Urinary bladder (tissue), 4 donors: ENCODE results near the gene CAPN12. TPM values are rescaled to one million over a fixed set of nuclear protein-coding genes. Genes with fewer than 3 reads are reported as not detected.
"Not testable (repeated sequence)": the region's sequence is repeated elsewhere in the genome, so short reads cannot be mapped to it uniquely, and the experiment has no call there.

Experiments used
- DNase-seq: peaks from one replicate; pipeline ENCODE4 v3.0.0-alpha.2; 2015; ENCODE audit errors: extremely low spot score
- H3K27ac ChIP-seq: one replicate; pipeline ENCODE4 v1.5.1; 2013; ENCODE audit warnings: low read depth, mild to moderate bottlenecking, moderate library complexity
- H3K36me3 ChIP-seq: one replicate; pipeline ENCODE4 v1.6.1; 2013; ENCODE audit warnings: mild to moderate bottlenecking, moderate library complexity; ENCODE audit not compliant: insufficient read depth
- H3K4me1 ChIP-seq: one replicate; pipeline ENCODE4 v1.6.1; 2013; ENCODE audit warnings: mild to moderate bottlenecking, moderate library complexity; ENCODE audit not compliant: insufficient read depth
- H3K4me3 ChIP-seq: one replicate; pipeline ENCODE4 v1.5.1; 2013; ENCODE audit warnings: low read depth, low read length
- WGBS: extraction: QIAGEN DNeasy Blood & Tissue Kit; methylation state at CpG from one replicate; pipeline ENCODE4 v1.1.7; 2013; 5-methylcytosine and 5-hydroxymethylcytosine counted together
- polyA plus RNA-seq: library from polyadenylated mRNA; stranded (reverse); fragments of 200-250 nt; gene quantifications from one replicate; pipeline ENCODE4 v1.2.3, GENCODE V29; 2013
- total RNA-seq: library from RNA; depleted of rRNA; stranded (reverse); fragments of >200 nt; gene quantifications from one replicate; pipeline ENCODE4 v1.2.3, GENCODE V29; 2014
- donor health status: healthy with polysubstance abuse.
- donor health status: healthy.

The CAPN12 gene
- total and polyA plus RNA-seq, 2 donors, result 1.4 to 3.2 TPM

GRCh38 chr19:38782212-38782611 lies 37.9 kb upstream of the CAPN12 start:
- H3K27ac ChIP-seq, H3K36me3 ChIP-seq, H3K4me3 ChIP-seq, DNase-seq, H3K4me1 ChIP-seq: not testable (repeated sequence)
- 86% methylated on average over 13 of the region's 13 CpGs for WGBS

- Histone ChIP-seq H3K36me3 (no peaks in the 10 kb centered on the region), H3K4me1 (no peaks in the 10 kb centered on the region), H3K4me3 (no peak overlapping the region), H3K27ac (no peak overlapping the region)
- no peak for DNase-seq
- 70% methylated on average over 7 of the region's 7 CpGs for WGBS
Observed at GRCh38 chr19:38781058-38781457, 36.8 kb upstream of the CAPN12 start.

- 86% methylated on average over 7 of the region's 7 CpGs for WGBS
- Histone ChIP-seq H3K4me1 (no peaks in the 10 kb centered on the region), H3K36me3 (no peaks in the 10 kb centered on the region), H3K4me3 (no peak overlapping the region), H3K27ac (no peak overlapping the region)
- no peak for DNase-seq
Observed at GRCh38 chr19:38780443-38780842, 36.2 kb upstream of the CAPN12 start.

GRCh38 chr19:38778733-38779132 lies 34.5 kb upstream of the CAPN12 start:
- DNase-seq, result no peak
- 55% methylated on average over 7 of the region's 7 CpGs for WGBS

GRCh38 chr19:38774181-38774950 lies 30.1 kb upstream of the CAPN12 start:
- Histone ChIP-seq H3K27ac (no peak overlapping the region), H3K4me3 (no peak overlapping the region), H3K4me1 (no peaks in the 10 kb centered on the region), H3K36me3 (no peaks in the 10 kb centered on the region)
- no peak for DNase-seq
- 81% methylated on average over 13 of the region's 13 CpGs for WGBS

More at GRCh38 chr19:38778733-38779132, 34.5 kb upstream of the CAPN12 start:
- H3K4me1 ChIP-seq, result no peaks in the 10 kb centered on the region
- no peak overlapping the region for H3K4me3 ChIP-seq
- no peak overlapping the region for H3K27ac ChIP-seq
- H3K36me3 ChIP-seq, result no peaks in the 10 kb centered on the region

- H3K4me3 ChIP-seq, result no peak within 1 kb of the TSS
- no peaks in the 10 kb centered on the region for H3K36me3 ChIP-seq
- no peaks in the 10 kb centered on the region for H3K4me1 ChIP-seq
- 70% methylated on average over 10 of the region's 14 CpGs for WGBS
- no peak within 1 kb of the TSS for H3K27ac ChIP-seq
- DNase-seq, result no peak
Observed at GRCh38 chr19:38773469-38774177, 29.3 kb upstream of the CAPN12 start, which contains the start of gene LGALS7. Gene LGALS7 (minus strand): TSS chr19:38773517. CDS start chr19:38773492, 25 bp downstream.

GRCh38 chr19:38771569-38771968 lies 27.3 kb upstream of the CAPN12 start:
- not testable (repeated sequence) for H3K27ac ChIP-seq, H3K4me3 ChIP-seq, H3K4me1 ChIP-seq, H3K36me3 ChIP-seq, DNase-seq
- WGBS, result 40% methylated on average over 5 of the region's 30 CpGs

GRCh38 chr19:38770949-38771275 lies 26.6 kb upstream of the CAPN12 start:
- not testable (repeated sequence) for DNase-seq, H3K4me1 ChIP-seq, H3K36me3 ChIP-seq, H3K4me3 ChIP-seq, H3K27ac ChIP-seq
- WGBS, result 12% methylated on average over 1 of the region's 22 CpGs

GRCh38 chr19:38770228-38770948 lies 26.1 kb upstream of the CAPN12 start:
- not testable (repeated sequence) for H3K4me3 ChIP-seq, H3K36me3 ChIP-seq, DNase-seq, H3K27ac ChIP-seq, H3K4me1 ChIP-seq
- WGBS, result 3% methylated on average over 26 of the region's 58 CpGs

GRCh38 chr19:38769635-38770211 lies 25.4 kb upstream of the CAPN12 start:
- Histone ChIP-seq H3K4me1 (no peaks in the 10 kb centered on the region), H3K27ac (no peak overlapping the region), H3K4me3 (no peak overlapping the region), H3K36me3 (no peaks in the 10 kb centered on the region)
- DNase-seq, result no peak
- 11% methylated on average over 42 of the region's 42 CpGs for WGBS

GRCh38 chr19:38766276-38767047 lies 22.2 kb upstream of the CAPN12 start:
- no peak for DNase-seq
- H3K36me3 ChIP-seq, result no peaks in the 10 kb centered on the region
- H3K4me1 ChIP-seq, result no peaks in the 10 kb centered on the region
- no peak overlapping the region for H3K4me3 ChIP-seq
- no peak overlapping the region for H3K27ac ChIP-seq
- WGBS, result 86% methylated on average over 10 of the region's 10 CpGs

- DNase-seq, result no peak
- Histone ChIP-seq H3K4me3 (no peak overlapping the region), H3K27ac (no peak overlapping the region), H3K36me3 (no peaks in the 10 kb centered on the region), H3K4me1 (no peaks in the 10 kb centered on the region)
- 98% methylated on average over 2 of the region's 2 CpGs for WGBS
Observed at GRCh38 chr19:38765214-38765613, 20.9 kb upstream of the CAPN12 start.

GRCh38 chr19:38763795-38764220 lies 19.5 kb upstream of the CAPN12 start:
- DNase-seq, result no peak

More at GRCh38 chr19:38763795-38764220, 19.5 kb upstream of the CAPN12 start:
- Histone ChIP-seq H3K4me3 (no peak overlapping the region), H3K4me1 (no peaks in the 10 kb centered on the region), H3K27ac (no peak overlapping the region), H3K36me3 (no peaks in the 10 kb centered on the region)
- WGBS, result 91% methylated on average over 3 of the region's 3 CpGs
